Uterus (tissue), 4 donors: ENCODE results near the gene FAM163B. TPM values are rescaled to one million over a fixed set of nuclear protein-coding genes. Genes with fewer than 3 reads are reported as not detected.

Experiments used
- DNase-seq, 2 donors: peaks; one replicate each; pipeline ENCODE4 v3.0.0-alpha.2; 2019 to 2020
- H3K27ac ChIP-seq, 2 donors: fragments of 200-600 bp; sonication (generic); 1 replicate in 1 of 2; 2 replicates in 1 of 2; pipeline ENCODE4 v1.5.1; 2016 to 2018
- H3K27me3 ChIP-seq, 2 donors: fragments of 200-600 bp; sonication (generic); one replicate each; pipeline ENCODE4 v1.5.1; 2018 to 2019; ENCODE audit warnings: control low read depth in 1 of 2
- H3K36me3 ChIP-seq, 2 donors: fragments of 200-600 bp; sonication (generic); one replicate each; pipeline ENCODE4 v1.5.1; 2019; ENCODE audit warnings: control low read depth in 1 of 2
- H3K4me1 ChIP-seq, 2 donors: fragments of 200-600 bp; sonication (generic); one replicate each; pipeline ENCODE4 v1.5.1; 2018 to 2019; ENCODE audit warnings: control low read depth in 1 of 2
- H3K4me3 ChIP-seq, 2 donors: fragments of 200-600 bp; sonication (generic); 1 replicate in 1 of 2; 2 replicates in 1 of 2; pipeline ENCODE4 v1.5.1; 2018 to 2019; ENCODE audit warnings: mild to moderate bottlenecking in 1 of 2
- H3K9me3 ChIP-seq, 2 donors: fragments of 200-600 bp; sonication (generic); one replicate each; pipeline ENCODE4 v1.5.1; 2019; ENCODE audit warnings: control low read depth in 1 of 2
- CTCF ChIP-seq, 4 experiments: fragments of 200-600 bp in 2 of 4; fragments of 450-650 bp in 2 of 4; sonication (generic) in 2 of 4; IDR thresholded peaks; one replicate each; pipeline ENCODE4 v1.5.1; 2016 to 2019; ENCODE audit warnings: antibody characterized with exemption in 4 of 4, mild to moderate bottlenecking in 2 of 4, moderate library complexity in 1 of 4
- POLR2A ChIP-seq, 2 donors: fragments of 450-650 bp; IDR thresholded peaks; one replicate each; pipeline ENCODE4 v1.6.1; 2016; ENCODE audit warnings: antibody characterized with exemption in 2 of 2, mild to moderate bottlenecking in 1 of 2, moderate library complexity in 1 of 2
- intact Hi-C: fragments of 100-400 bp; cut with DNase I; formaldehyde crosslinking; loops from one replicate; pipeline ENCODE4 v1.15.1; 2023; ENCODE audit warnings: low total_unique reads
- total RNA-seq, 4 donors: library from RNA; depleted of rRNA in 3 of 4; stranded (reverse); fragments of >200 nt in 3 of 4; gene quantifications; one replicate each; pipeline versions ENCODE4 v1.1.0 to v1.2.4, GENCODE V29; 2014 to 2023
- donor health status: DM: yes; HTN: yes; CAD: no.

The FAM163B gene
- total RNA-seq, 4 donors from 2014 or later: not detected

GRCh38 chr9:133621725-133622267 lies 12.6 kb upstream of the FAM163B start:
- Histone ChIP-seq H3K27me3 (no peaks in the 10 kb centered on the region), H3K36me3 (no peaks in the 10 kb centered on the region), H3K4me1 (no peaks in the 10 kb centered on the region), H3K4me3 (no peak overlapping the region), H3K27ac (no peak overlapping the region), H3K9me3 (no peaks in the 10 kb centered on the region)
- intact Hi-C loops: no loop called here
- DNase-seq: no peak
- TF ChIP-seq POLR2A (IDR thresholded peaks at IDR 0.05) (no peak), CTCF (IDR thresholded peaks at IDR 0.05) (no peak)

GRCh38 chr9:133619791-133620190 lies 10.6 kb upstream of the FAM163B start:
- no peaks in the 10 kb centered on the region for H3K4me1 ChIP-seq
- no peaks in the 10 kb centered on the region for H3K9me3 ChIP-seq
- no peak for TF ChIP-seq POLR2A (IDR thresholded peaks at IDR 0.05)
- no peak for TF ChIP-seq CTCF (IDR thresholded peaks at IDR 0.05)
- H3K27me3 ChIP-seq: no peaks in the 10 kb centered on the region
- intact Hi-C loops: no loop called here
- H3K27ac ChIP-seq: no peak overlapping the region
- DNase-seq: no peak
- H3K4me3 ChIP-seq: no peak overlapping the region
- H3K36me3 ChIP-seq: no peaks in the 10 kb centered on the region

DNA sequence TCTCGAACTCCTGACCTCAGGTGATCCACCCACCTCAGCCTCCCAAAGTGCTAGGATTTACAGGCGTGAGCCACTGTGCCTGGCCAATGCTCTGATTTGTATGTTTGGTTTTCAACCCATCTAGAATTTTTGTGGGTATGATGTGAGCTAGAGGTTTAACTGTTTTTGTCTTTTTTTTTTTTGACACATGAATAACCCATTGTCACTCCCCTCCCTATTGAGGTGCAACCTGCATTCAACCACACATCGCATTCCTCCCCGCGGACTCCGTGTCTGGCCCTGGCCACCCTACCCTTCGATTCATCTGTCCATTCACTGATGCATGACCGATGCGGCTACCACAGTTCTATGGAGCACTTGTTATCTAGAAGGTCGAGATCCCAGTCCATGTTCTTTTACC lies 9.5 kb upstream of the FAM163B start:
- no peak for TF ChIP-seq CTCF (IDR thresholded peaks at IDR 0.05)
- TF ChIP-seq POLR2A (IDR thresholded peaks at IDR 0.05): no peak
- intact Hi-C loops: no loop called here
- H3K4me1 ChIP-seq: no peaks in the 10 kb centered on the region

GRCh38 chr9:133616643-133617405 lies 7.6 kb upstream of the FAM163B start:
- H3K36me3 ChIP-seq: no peaks in the 10 kb centered on the region
- H3K27me3 ChIP-seq: no peaks in the 10 kb centered on the region
- no peaks in the 10 kb centered on the region for H3K4me1 ChIP-seq
- intact Hi-C loops: no loop called here
- TF ChIP-seq POLR2A (IDR thresholded peaks at IDR 0.05): no peak
- no peak for TF ChIP-seq CTCF (IDR thresholded peaks at IDR 0.05)
- no peak overlapping the region for H3K27ac ChIP-seq
- no peak for DNase-seq
- H3K4me3 ChIP-seq: no peak overlapping the region
- H3K9me3 ChIP-seq: no peaks in the 10 kb centered on the region

More for the DNA sequence above, 9.5 kb upstream of the FAM163B start:
- H3K27ac ChIP-seq: no peak overlapping the region
- no peaks in the 10 kb centered on the region for H3K27me3 ChIP-seq
- no peaks in the 10 kb centered on the region for H3K36me3 ChIP-seq
- H3K9me3 ChIP-seq: no peaks in the 10 kb centered on the region
- no peak overlapping the region for H3K4me3 ChIP-seq
- no peak for DNase-seq

DNA sequence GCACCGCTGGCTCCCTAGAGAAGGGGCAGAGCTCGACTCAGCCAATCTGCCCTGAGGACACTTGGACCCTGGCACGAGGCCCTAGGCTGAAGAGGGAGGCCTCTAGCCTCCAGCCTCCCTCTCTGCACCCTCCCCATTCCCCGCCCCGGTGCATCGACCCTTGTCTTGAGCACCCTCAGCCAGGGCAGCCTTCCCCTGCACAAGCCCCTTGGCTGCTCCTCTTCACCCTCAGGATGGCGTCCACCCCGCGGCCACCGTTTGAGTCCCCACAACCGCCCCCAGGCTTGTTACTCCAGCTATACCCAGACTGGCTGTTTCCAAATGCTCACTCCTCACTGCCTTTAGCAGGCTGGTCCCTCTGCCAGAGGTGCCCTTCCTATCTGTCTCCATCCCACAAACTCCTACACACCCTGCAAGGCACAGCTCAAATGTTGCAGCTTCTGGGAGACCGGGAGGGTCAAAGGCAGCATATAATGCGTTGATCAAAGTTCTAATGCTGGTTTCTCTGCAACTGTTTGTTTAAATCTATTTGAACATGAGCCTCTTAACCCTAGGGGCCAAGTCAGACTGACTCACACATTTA lies 6.5 kb upstream of the FAM163B start:
- Histone ChIP-seq H3K9me3 (no peaks in the 10 kb centered on the region), H3K27me3 (no peaks in the 10 kb centered on the region), H3K4me3 (no peak overlapping the region), H3K27ac (no peak overlapping the region), H3K4me1 (no peaks in the 10 kb centered on the region), H3K36me3 (no peaks in the 10 kb centered on the region)
- TF ChIP-seq POLR2A (IDR thresholded peaks at IDR 0.05) (no peak), CTCF (IDR thresholded peaks at IDR 0.05) (no peak)
- DNase-seq: no peak
- intact Hi-C loops: no loop called here
